ENCODE measurements around the gene MTHFSD.

GRCh38 chr16:86496929-86497461 lies 58.0 kb downstream of the MTHFSD start:
- no peak for TF ChIP-seq CTCF (IDR thresholded peaks at IDR 0.05)
- TF ChIP-seq ZFX (IDR thresholded peaks at IDR 0.05; ENCODE audit: borderline replicate concordance): no peak

Data from 22Rv1 (cell line).